ENCODE results near the gene MPHOSPH9. TPM values are rescaled to one million over a fixed set of nuclear protein-coding genes. Genes with fewer than 3 reads are reported as not detected.

The MPHOSPH9 gene
- total RNA-seq, 1 experiment from 2014 or later = 60.5 TPM

- H3K27ac Mint-ChIP-seq = no peak overlapping the region
- no peak overlapping the region for H3K14ac ChIP-seq (ENCODE audit: insufficient read depth, low read length)
- TF ChIP-seq, protein P1, sequence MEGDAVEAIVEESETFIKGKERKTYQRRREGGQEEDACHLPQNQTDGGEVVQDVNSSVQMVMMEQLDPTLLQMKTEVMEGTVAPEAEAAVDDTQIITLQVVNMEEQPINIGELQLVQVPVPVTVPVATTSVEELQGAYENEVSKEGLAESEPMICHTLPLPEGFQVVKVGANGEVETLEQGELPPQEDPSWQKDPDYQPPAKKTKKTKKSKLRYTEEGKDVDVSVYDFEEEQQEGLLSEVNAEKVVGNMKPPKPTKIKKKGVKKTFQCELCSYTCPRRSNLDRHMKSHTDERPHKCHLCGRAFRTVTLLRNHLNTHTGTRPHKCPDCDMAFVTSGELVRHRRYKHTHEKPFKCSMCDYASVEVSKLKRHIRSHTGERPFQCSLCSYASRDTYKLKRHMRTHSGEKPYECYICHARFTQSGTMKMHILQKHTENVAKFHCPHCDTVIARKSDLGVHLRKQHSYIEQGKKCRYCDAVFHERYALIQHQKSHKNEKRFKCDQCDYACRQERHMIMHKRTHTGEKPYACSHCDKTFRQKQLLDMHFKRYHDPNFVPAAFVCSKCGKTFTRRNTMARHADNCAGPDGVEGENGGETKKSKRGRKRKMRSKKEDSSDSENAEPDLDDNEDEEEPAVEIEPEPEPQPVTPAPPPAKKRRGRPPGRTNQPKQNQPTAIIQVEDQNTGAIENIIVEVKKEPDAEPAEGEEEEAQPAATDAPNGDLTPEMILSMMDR (conservative IDR thresholded peaks at IDR 0.05) = no peak
- H3T11ph ChIP-seq (ENCODE audit: low read length) = no peak overlapping the region
- DNase-seq = no peak
- no peak overlapping the region for H2BK15ac ChIP-seq (ENCODE audit: low read depth, low read length)
- H2BK120ac ChIP-seq (ENCODE audit: low read depth, low read length, poor library complexity, severe bottlenecking) = no peak overlapping the region
- H3K4me1 ChIP-seq (ENCODE audit: insufficient read depth, low read length) = no peaks in the 10 kb centered on the region
- no peak overlapping the region for H4K5ac ChIP-seq (ENCODE audit: insufficient read length, low read depth, low read length)
- H3K36me3 Mint-ChIP-seq (ENCODE audit: insufficient read depth in 1 of 3, low read depth in 3 of 3) = peaks cover 16 to 60% (median 55%) of the 10 kb centered on the region in 3 experiments; a peak in 6 of 7 replicates
- no peak overlapping the region for H3K27ac ChIP-seq (ENCODE audit: insufficient read length, low read depth, low read length)
- H2BK5ac ChIP-seq (ENCODE audit: insufficient read length, low read length) = no peak overlapping the region
- no peak overlapping the region for H3K4me2 ChIP-seq (ENCODE audit: insufficient read depth, insufficient read length, low read length)
- no peak overlapping the region for H3K4me3 Mint-ChIP-seq
- no peak overlapping the region for H3K9ac ChIP-seq (ENCODE audit: extremely low read depth, insufficient read length, low read length)
- no peak overlapping the region for H2AK5ac ChIP-seq (ENCODE audit: insufficient read length, low read length)
- no peaks in the 10 kb centered on the region for H3K79me1 ChIP-seq (ENCODE audit: insufficient read depth, low read depth, low read length, poor library complexity, severe bottlenecking)
- H2AFZ ChIP-seq (ENCODE audit: low read length) = no peak overlapping the region
- H3K23me2 ChIP-seq (ENCODE audit: insufficient read length, low read depth, low read length, poor library complexity, severe bottlenecking) = no peaks in the 10 kb centered on the region
- no peaks in the 10 kb centered on the region for H3K9me3 Mint-ChIP-seq
- no CpG with 5 or more reads among the region's 4 CpGs for WGBS (ENCODE audit: extremely low coverage, insufficient read length, low lambda C conversion rate)
- H3K18ac ChIP-seq (ENCODE audit: insufficient read length, low read depth, low read length) = no peak overlapping the region
- no peak overlapping the region for H4K91ac ChIP-seq (ENCODE audit: insufficient read length, low read depth, low read length)
- H3K56ac ChIP-seq (ENCODE audit: insufficient read length, low read depth, low read length) = no peak overlapping the region
- H3K9me3 ChIP-seq (ENCODE audit: control insufficient read depth, low read depth, low read length) = no peaks in the 10 kb centered on the region
- no peaks in the 10 kb centered on the region for H4K20me1 ChIP-seq (ENCODE audit: control insufficient read depth, insufficient read depth, insufficient read length)
- no peak overlapping the region for H3K23ac ChIP-seq (ENCODE audit: insufficient read length, low read depth, low read length)
- H3K27me3 ChIP-seq (ENCODE audit: insufficient read depth, low read length) = no peaks in the 10 kb centered on the region
- no peak overlapping the region for H2BK20ac ChIP-seq (ENCODE audit: low read depth, low read length, poor library complexity, severe bottlenecking)
- H3K27me3 Mint-ChIP-seq (ENCODE audit: low read depth) = no peaks in the 10 kb centered on the region
- no peak overlapping the region for H3K4ac ChIP-seq (ENCODE audit: low read depth, low read length)
- H3K4me1 Mint-ChIP-seq = no peaks in the 10 kb centered on the region
- H3K79me2 ChIP-seq (ENCODE audit: insufficient read depth, low read length) = no peaks in the 10 kb centered on the region
- H4K8ac ChIP-seq (replicated peaks; ENCODE audit: insufficient read length, low read depth, low read length) = no peak overlapping the region
- H2BK12ac ChIP-seq (ENCODE audit: insufficient read length, low read depth, low read length) = no peak overlapping the region
These were observed 52.8 kb downstream of the MPHOSPH9 start for GRCh38 chr12:123180171-123180570.
